Left renal pelvis (tissue), 4 donors: Measurements from ENCODE around the gene GARNL3. TPM values are rescaled to one million over a fixed set of nuclear protein-coding genes. Genes with fewer than 3 reads are reported as not detected.

Experiments used
- DNase-seq, 4 donors: peaks; one replicate each; pipeline ENCODE4 v3.0.0-alpha.2; 2013; ENCODE audit warnings: low read depth in 4 of 4, low spot score in 3 of 4
- polyA plus RNA-seq, 4 donors: library from polyadenylated mRNA; unstranded; fragments of 120-200 nt; gene quantifications; one replicate each; pipeline ENCODE4 v1.2.1, GENCODE V29; 2013; ENCODE audit not compliant: insufficient read length in 4 of 4

Gene GARNL3
- polyA plus RNA-seq, 4 donors: 13.7 to 30.4 (median 17.1) TPM

- DNase-seq: no peak
These were observed 134.3 kb downstream of the GARNL3 start for GRCh38 chr9:127398715-127399400.

- DNase-seq: no peak
These were observed 135.2 kb downstream of the GARNL3 start for GRCh38 chr9:127399736-127400269.

GRCh38 chr9:127402401-127403090 is 138.0 kb downstream of the GARNL3 start:
- DNase-seq: no peak

GRCh38 chr9:127403507-127404192 is 139.1 kb downstream of the GARNL3 start:
- no peak for DNase-seq

- no peak for DNase-seq
These were observed 140.1 kb downstream of the GARNL3 start for GRCh38 chr9:127404631-127405030.

DNA sequence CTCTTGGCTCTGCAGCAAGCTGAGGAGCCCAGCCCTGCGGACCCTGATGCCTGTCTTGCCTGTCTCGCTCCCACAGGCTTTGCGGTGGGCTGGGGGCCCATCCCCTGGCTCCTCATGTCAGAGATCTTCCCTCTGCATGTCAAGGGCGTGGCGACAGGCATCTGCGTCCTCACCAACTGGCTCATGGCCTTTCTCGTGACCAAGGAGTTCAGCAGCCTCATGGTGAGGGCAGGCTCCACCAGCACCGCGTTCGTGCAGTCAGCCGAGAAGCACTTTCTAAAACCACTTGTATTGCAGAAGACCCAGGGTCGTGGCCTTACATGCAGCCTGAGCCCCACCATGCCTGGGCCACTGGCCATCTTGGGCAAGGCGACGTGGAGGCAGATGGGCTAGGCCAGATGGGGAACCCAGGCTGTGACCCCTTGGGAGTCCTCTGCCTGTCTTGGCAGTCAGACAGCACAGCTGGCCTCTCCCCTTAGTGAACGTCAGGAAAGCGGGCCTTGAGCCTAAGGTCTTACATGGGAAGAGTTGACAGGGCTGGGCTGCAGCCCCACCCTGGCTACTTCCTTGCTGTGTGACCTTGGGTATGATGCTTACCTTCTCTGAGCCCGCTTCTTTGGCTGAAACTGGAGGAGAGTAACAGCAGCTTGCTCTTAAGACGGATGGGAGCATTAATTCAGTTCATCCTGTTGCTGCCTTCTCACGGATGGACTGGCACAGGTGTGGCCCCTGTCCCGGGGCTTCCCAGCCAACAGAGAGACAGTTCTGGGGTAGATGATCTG is 141.0 kb downstream of the GARNL3 start:
- DNase-seq: no peak

DNA sequence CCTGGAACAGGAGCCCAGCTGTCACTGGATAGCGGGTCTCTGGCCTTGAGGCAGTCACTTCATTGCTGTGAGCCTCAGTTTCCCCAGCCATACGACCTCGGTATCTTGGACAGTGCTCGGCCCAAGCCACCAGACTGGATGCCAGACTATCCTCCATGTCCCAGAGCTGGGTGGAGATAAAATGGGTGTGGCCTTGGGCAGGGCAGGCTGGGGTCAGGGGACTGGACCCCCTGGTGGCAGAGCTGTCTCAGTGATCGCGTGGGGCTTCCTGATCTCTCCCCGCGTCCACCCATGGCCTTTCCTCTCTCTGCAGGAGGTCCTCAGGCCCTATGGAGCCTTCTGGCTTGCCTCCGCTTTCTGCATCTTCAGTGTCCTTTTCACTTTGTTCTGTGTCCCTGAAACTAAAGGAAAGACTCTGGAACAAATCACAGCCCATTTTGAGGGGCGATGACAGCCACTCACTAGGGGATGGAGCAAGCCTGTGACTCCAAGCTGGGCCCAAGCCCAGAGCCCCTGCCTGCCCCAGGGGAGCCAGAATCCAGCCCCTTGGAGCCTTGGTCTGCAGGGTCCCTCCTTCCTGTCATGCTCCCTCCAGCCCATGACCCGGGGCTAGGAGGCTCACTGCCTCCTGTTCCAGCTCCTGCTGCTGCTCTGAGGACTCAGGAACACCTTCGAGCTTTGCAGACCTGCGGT is 142.4 kb downstream of the GARNL3 start:
- DNase-seq: no peak

GRCh38 chr9:127407492-127407843 is 142.9 kb downstream of the GARNL3 start:
- DNase-seq: no peak

DNA sequence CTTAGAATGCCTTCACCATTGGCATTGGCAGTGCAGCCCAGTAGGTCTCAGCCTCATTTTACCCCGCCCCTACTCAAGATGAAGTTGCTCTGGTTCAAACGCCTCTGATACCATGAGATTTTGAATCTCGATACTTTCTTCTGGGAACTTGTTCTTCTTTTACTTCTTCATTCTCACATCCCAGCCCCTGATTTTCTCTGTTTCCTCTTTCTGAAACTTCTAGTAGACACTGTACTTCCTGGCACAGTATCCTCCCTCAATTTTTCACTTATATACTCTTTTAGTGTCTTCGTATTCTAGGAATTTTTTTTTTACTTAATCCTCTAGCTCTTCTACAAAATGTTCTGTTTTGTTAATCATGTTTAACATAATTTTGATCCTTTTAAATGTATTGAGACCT is 146.5 kb downstream of the GARNL3 start:
- DNase-seq: no peak

DNA sequence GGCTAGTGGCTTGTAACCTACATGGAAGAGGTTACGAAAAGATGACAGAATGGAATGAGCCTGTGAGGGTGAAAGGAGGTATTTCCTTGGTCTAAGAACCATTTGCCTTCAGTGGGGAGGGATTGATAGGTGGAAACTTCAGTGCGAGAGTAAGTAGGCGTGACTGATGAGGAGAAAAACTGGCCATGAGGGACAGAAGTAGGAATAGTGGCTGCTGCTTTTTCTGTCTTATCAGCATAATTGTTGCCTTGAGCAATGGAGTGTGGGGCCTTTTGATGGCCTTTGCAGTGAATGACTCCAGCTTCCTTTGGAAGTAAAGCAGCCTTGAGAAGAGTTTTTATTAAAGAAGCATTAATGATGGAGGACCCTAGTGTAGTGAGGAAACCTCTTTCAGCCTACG is 150.6 kb downstream of the GARNL3 start:
- no peak for DNase-seq

DNA sequence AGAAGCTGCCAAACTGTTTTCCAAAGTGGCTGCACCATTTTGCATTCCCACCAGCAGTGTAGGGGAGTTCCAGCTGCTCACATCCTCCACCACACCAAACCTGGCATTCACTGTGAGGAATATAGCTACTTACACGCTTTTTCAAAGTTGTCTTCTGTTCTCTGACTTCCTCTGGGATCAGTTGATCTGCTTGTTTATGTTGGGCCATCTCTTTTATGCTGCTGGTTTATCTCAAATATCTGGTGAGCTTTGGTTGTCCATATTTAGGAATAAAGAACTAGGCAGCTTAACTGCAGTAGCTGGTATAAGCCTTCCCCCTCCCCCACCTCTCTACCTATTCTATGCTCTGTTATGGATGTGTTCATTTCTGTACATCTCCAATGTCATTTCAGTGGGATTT is 151.1 kb downstream of the GARNL3 start:
- DNase-seq: no peak

- DNase-seq: no peak
These were observed 152.8 kb downstream of the GARNL3 start for GRCh38 chr9:127417131-127418036.

DNA sequence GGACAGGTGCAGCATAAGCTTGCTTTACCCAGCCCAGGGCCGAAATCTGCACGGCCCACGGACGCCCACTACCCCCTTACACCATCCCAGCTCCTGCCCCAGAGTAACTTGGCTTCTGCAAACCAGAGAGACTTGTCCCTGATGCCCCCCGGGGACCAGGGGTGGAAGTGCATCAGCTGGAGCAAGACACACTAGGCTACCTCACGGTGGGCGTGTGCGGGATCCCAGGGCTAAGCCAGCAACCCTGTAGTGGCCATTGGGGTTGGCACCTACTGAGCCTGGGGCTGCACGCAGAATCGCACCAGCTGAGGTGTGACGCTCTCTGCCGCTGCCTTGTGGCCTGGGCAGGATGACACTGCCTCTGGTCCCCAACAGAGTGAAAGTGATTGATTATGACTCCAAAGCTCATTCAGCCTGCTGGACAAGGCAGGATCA is 153.5 kb downstream of the GARNL3 start:
- no peak for DNase-seq

GRCh38 chr9:127419348-127419747 is 154.8 kb downstream of the GARNL3 start:
- DNase-seq: no peak

DNA sequence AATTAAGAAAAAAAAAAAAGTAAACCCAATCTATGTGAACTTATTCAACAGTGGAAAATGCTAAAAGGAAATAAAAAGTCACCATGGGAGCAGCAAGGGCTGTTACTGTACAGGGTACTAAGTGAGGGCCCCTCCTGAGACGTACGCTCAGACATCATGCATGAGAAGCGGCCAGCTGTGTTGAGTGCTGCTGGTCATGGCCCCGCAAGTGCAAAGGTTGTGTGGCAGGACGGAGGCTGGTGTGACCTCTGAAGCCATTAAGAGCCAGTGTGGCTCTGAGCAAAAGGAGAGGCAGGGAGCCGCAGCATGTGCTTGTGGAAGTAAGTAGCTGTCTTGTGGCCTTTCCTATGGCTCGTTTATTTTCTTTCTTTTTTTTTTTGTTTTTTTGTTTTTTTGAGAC is 156.5 kb downstream of the GARNL3 start:
- no peak for DNase-seq

GRCh38 chr9:127422133-127422782 is 157.7 kb downstream of the GARNL3 start:
- no peak for DNase-seq

DNA sequence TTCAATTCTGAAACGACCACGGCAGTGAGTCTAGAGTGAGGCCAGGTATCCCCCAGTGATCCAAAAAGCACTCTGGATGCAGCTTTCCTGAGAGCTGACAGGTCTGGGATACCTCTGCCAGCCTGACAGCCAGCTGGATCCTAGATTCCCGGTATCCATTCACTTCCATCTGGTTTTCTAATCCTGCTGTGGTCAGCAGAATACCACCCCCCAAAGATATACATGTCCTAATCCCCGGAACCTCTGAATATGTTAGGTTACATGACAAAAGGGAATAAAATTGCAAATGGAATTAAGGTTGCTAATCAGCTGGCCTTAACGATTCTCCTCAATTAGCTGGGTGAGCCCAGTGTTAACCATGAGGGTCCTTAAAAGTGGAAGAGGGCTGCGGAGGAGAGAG is 158.2 kb downstream of the GARNL3 start:
- no peak for DNase-seq

DNA sequence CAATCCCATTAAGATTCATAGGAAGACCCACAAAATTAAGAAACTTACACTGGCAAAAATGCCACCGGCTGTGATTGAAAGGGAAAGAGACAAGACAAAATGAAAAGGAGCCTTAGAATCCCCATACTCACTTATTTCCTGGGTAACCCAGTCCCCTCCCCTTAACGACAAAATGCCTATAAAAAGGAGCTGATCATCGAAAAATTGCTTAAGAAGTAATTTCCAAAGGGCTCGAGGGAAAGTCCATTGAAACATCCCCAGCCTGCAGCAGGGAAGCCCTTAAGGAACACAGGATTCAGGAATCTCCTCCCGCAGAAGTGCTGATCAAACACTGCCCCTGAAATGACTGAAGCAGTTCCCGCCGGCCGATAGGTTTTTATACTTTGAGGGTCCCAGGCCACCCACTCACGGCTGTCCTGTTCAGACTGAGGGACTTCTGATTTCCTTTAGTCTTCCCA is 158.9 kb downstream of the GARNL3 start:
- no peak for DNase-seq
